Measurements from ENCODE around the gene DDX39B.

The DDX39B gene

DNA sequence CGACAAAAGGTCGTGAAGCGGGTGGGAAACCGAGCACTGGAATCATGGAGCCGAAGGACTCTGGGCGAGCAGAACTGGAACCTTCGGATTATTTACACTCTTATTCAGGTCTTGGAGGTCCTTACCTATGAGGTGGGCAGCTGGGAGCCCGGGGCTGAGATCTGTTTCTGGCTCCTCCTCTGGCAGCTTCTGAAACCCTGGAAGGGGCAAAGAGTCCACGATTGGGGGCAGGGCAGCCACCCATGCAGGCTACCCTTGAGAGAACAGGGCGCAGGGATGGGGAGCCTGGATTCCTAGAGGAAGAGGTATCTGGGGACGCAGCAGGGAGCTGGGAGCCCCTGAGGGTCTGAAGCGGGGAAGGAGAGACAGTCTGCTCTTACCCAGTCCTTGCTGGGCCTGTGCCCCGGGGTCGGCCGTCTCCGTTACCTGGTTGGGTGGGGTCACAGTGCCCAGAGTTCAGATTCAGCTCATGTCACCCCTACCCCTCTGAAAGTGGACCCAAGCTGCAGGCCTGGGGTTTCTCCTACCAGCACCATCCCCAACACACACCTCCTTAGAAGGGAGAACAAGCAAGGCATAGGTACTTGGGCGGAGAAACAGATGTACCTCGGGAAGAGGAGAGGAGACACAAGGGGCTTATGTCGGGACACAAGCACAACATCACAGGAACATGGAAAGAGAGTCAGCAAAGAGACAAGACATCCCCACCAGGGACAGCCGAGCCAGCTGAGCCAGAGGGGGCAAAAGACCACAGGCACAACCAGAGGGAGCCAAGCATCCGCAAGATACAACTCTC, 39.8 kb upstream of the DDX39B start:
- no peaks in the 10 kb centered on the region for H3K27me3 ChIP-seq (ENCODE audit: insufficient read depth, poor library complexity, severe bottlenecking)
- no peaks in the 10 kb centered on the region for H3K36me3 ChIP-seq (ENCODE audit: low read depth)
- DNase-seq (ENCODE audit: low spot score) (no peak), ATAC-seq (ENCODE audit: low read depth) (no peak)
- no peaks in the 10 kb centered on the region for H3K9me3 ChIP-seq (ENCODE audit: severe bottlenecking)
- H3K4me1 ChIP-seq (ENCODE audit: insufficient read depth, poor library complexity, severe bottlenecking) = peaks cover 12% of the 10 kb centered on the region
- H3K27ac ChIP-seq (ENCODE audit: poor library complexity, severe bottlenecking) = no peak overlapping the region
- TF ChIP-seq, protein P1, sequence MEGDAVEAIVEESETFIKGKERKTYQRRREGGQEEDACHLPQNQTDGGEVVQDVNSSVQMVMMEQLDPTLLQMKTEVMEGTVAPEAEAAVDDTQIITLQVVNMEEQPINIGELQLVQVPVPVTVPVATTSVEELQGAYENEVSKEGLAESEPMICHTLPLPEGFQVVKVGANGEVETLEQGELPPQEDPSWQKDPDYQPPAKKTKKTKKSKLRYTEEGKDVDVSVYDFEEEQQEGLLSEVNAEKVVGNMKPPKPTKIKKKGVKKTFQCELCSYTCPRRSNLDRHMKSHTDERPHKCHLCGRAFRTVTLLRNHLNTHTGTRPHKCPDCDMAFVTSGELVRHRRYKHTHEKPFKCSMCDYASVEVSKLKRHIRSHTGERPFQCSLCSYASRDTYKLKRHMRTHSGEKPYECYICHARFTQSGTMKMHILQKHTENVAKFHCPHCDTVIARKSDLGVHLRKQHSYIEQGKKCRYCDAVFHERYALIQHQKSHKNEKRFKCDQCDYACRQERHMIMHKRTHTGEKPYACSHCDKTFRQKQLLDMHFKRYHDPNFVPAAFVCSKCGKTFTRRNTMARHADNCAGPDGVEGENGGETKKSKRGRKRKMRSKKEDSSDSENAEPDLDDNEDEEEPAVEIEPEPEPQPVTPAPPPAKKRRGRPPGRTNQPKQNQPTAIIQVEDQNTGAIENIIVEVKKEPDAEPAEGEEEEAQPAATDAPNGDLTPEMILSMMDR (IDR thresholded peaks at IDR 0.05; ENCODE audit: poor library complexity, severe bottlenecking) = no peak
- H3K4me3 ChIP-seq (ENCODE audit: severe bottlenecking) = peak overlapping the region; percentile 52

DNA sequence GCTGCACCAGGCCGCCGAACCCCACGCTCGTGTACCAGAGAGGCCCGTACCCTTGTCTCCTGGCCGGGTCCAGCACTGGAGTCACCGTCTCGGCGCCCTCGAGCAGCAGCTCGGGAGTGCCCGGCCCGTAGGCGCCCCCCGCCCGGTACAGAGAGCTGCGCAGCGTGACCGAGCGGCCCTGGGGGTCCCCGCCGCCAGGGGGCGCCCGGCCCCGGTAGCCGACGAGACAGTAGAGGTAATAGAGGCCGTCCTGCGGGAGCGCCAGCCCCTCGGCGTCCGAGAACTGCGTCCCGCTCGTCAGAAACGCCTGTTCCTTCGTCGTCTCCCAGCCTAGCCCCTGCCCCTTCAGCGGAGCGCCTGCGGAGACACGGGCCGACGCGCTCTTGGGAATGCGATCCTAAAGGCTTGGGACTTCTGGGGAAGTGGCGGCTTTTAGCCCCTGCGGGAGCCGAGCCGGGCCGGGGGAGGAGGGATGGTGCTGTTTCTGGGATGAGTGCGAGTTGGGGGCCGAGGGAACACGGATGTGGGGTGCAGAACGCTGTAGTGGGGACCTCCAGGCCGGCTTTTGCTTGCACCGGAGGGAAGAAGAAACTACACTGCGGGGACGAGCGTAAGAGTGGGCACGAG, 39.1 kb upstream of the DDX39B start:
- H3K4me3 ChIP-seq (ENCODE audit: severe bottlenecking) = peak overlapping the region; percentile 52
- H3K27ac ChIP-seq (ENCODE audit: poor library complexity, severe bottlenecking) = no peak overlapping the region
- H3K36me3 ChIP-seq (ENCODE audit: low read depth) = no peaks in the 10 kb centered on the region
- ATAC-seq (ENCODE audit: low read depth) = peak; percentile 84
- no peak for DNase-seq (ENCODE audit: low spot score)
- TF ChIP-seq, protein P1 (IDR thresholded peaks at IDR 0.05; ENCODE audit: poor library complexity, severe bottlenecking) = peak; percentile 98
- H3K4me1 ChIP-seq (ENCODE audit: insufficient read depth, poor library complexity, severe bottlenecking) = peaks cover 12% of the 10 kb centered on the region
- H3K27me3 ChIP-seq (ENCODE audit: insufficient read depth, poor library complexity, severe bottlenecking) = no peaks in the 10 kb centered on the region
- H3K9me3 ChIP-seq (ENCODE audit: severe bottlenecking) = no peaks in the 10 kb centered on the region

DNA sequence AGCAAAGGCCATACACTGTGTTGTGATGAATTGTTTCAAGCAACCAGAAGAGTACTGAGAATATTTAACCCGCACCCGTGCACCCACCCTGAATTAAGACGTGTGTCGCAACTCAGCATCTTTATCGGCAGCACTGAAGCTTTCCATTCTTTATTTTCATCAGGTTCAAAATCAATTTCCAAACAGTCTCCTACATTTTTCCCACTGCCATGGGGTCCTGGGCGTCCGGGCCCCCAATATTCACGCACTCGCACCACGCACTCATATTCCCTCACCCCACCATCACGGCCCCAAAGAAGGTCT, 38.6 kb upstream of the DDX39B start:
- no peaks in the 10 kb centered on the region for H3K36me3 ChIP-seq (ENCODE audit: low read depth)
- ATAC-seq (ENCODE audit: low read depth) (no peak), DNase-seq (ENCODE audit: low spot score) (no peak)
- no peaks in the 10 kb centered on the region for H3K9me3 ChIP-seq (ENCODE audit: severe bottlenecking)
- no peaks in the 10 kb centered on the region for H3K27me3 ChIP-seq (ENCODE audit: insufficient read depth, poor library complexity, severe bottlenecking)
- H3K4me3 ChIP-seq (ENCODE audit: severe bottlenecking) = peak overlapping the region; percentile 52
- no peak overlapping the region for H3K27ac ChIP-seq (ENCODE audit: poor library complexity, severe bottlenecking)
- H3K4me1 ChIP-seq (ENCODE audit: insufficient read depth, poor library complexity, severe bottlenecking) = peaks cover 12% of the 10 kb centered on the region
- TF ChIP-seq, protein P1 (IDR thresholded peaks at IDR 0.05; ENCODE audit: poor library complexity, severe bottlenecking) = no peak

DNA sequence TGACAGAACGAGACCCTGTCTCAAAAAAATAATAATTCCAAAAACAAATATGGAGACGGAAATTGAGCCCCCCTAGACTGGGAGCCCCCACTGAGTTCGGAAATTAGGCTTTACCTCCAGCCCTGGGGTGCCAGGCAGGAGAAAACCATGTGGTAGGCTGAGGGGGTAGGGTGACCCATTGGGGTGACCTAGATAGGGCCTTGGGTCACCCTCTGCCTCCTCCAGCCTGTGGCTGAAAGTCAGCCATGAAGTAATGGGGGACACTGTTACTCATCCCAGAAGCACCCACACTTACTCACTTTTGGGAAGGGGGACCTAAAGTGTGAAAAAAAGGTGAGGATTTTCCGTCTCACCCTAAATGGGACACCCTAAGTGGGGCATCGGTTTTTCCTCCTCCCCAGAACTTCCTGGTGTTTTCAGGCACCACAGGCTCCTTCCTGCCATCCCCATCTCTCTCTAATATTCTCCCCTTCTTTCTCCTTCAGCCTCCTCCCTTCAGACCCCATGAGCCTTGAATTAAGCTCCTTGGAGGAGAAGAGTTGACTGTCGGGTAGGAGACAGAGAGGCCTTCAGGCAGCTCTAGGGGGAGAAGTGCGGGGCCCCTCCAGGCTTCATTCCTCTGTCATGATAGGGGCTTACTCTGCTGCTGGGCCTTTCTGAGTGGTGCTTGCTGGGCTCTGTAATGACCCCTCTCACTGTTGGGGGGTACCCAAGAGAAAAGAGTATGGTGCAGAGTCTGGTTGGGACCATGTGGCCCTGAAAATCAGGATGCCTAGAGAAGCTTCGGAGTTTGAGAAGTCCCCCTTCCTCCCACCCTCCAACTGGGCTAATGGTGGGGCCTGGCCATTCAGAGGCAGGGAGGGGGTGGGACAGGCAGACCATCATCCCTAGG, 38.0 kb upstream of the DDX39B start:
- H3K9me3 ChIP-seq (ENCODE audit: severe bottlenecking) = no peaks in the 10 kb centered on the region

More for the DNA sequence above, 38.0 kb upstream of the DDX39B start:
- DNase-seq (ENCODE audit: low spot score) (no peak), ATAC-seq (ENCODE audit: low read depth) (no peak)
- H3K27ac ChIP-seq (ENCODE audit: poor library complexity, severe bottlenecking) = no peak overlapping the region
- peaks cover 12% of the 10 kb centered on the region for H3K4me1 ChIP-seq (ENCODE audit: insufficient read depth, poor library complexity, severe bottlenecking)
- TF ChIP-seq, protein P1 (IDR thresholded peaks at IDR 0.05; ENCODE audit: poor library complexity, severe bottlenecking) = no peak
- H3K36me3 ChIP-seq (ENCODE audit: low read depth) = no peaks in the 10 kb centered on the region
- H3K4me3 ChIP-seq (ENCODE audit: severe bottlenecking) = no peak overlapping the region
- no peaks in the 10 kb centered on the region for H3K27me3 ChIP-seq (ENCODE audit: insufficient read depth, poor library complexity, severe bottlenecking)

Data from RWPE2 (cell line).